Osteoblast (primary cell): Measurements from ENCODE around the gene PRUNE1. TPM values are rescaled to one million over a fixed set of nuclear protein-coding genes. Genes with fewer than 3 reads are reported as not detected.

Experiments
- DNase-seq: peaks from one replicate; pipeline ENCODE4 v3.0.0; 2011; ENCODE audit warnings: low spot score, mixed read lengths; ENCODE audit not compliant: insufficient read length; ENCODE audit errors: missing footprints
- H2AFZ ChIP-seq: 2 replicates; pipeline ENCODE4 v1.6.0; 2011; ENCODE audit warnings: mild to moderate bottlenecking, low read length
- H3K27ac ChIP-seq: 2 replicates; pipeline ENCODE4 v1.5.1; 2011; ENCODE audit warnings: mild to moderate bottlenecking, low read depth, low read length, moderate library complexity
- H3K27me3 ChIP-seq: 2 replicates; pipeline ENCODE4 v1.6.0; 2012; ENCODE audit warnings: mild to moderate bottlenecking, control low read depth, inconsistent platforms, low read length, moderate library complexity; ENCODE audit not compliant: insufficient read depth
- H3K36me3 ChIP-seq: 2 replicates; pipeline ENCODE4 v1.5.1; 2011; ENCODE audit warnings: mild to moderate bottlenecking, low read length, control low read depth, moderate library complexity; ENCODE audit not compliant: insufficient read depth
- H3K4me1 ChIP-seq: 2 replicates; pipeline ENCODE4 v1.5.1; 2011; ENCODE audit warnings: mild to moderate bottlenecking, low read length, control low read depth, moderate library complexity; ENCODE audit not compliant: insufficient read depth
- H3K4me2 ChIP-seq: 2 replicates; pipeline ENCODE4 v1.6.0; 2011; ENCODE audit warnings: mild to moderate bottlenecking, low read length; ENCODE audit not compliant: insufficient read depth
- H3K4me3 ChIP-seq: fragments of 200-600 bp; sonication (generic); 3 replicates; pipeline ENCODE4 v1.5.1; 2012; ENCODE audit warnings: mild to moderate bottlenecking, low read length, inconsistent platforms; ENCODE audit not compliant: insufficient read depth
- H3K79me2 ChIP-seq: 2 replicates; pipeline ENCODE4 v1.6.0; 2012; ENCODE audit warnings: mild to moderate bottlenecking, low read length, control low read depth, inconsistent platforms; ENCODE audit not compliant: insufficient read depth
- H3K9me3 ChIP-seq: 2 replicates; pipeline ENCODE4 v1.5.1; 2011; ENCODE audit warnings: low read depth, low read length, control low read depth
- H4K20me1 ChIP-seq: 2 replicates; pipeline ENCODE4 v1.6.0; 2012; ENCODE audit warnings: mild to moderate bottlenecking, low read length, control low read depth; ENCODE audit not compliant: insufficient read depth
- CTCF ChIP-seq: IDR thresholded peaks from 2 replicates; pipeline ENCODE4 v1.5.1; 2011; ENCODE audit warnings: mild to moderate bottlenecking, low read depth, low read length, moderate library complexity; ENCODE audit errors: extremely low read depth
- total RNA-seq: library from RNA; depleted of rRNA; stranded (reverse); fragments of >200 nt; gene quantifications from 2 replicates; pipeline ENCODE4 v1.2.3, GENCODE V29; 2012

Gene PRUNE1
- total RNA-seq, 1 donor, result 11.6 TPM

DNA sequence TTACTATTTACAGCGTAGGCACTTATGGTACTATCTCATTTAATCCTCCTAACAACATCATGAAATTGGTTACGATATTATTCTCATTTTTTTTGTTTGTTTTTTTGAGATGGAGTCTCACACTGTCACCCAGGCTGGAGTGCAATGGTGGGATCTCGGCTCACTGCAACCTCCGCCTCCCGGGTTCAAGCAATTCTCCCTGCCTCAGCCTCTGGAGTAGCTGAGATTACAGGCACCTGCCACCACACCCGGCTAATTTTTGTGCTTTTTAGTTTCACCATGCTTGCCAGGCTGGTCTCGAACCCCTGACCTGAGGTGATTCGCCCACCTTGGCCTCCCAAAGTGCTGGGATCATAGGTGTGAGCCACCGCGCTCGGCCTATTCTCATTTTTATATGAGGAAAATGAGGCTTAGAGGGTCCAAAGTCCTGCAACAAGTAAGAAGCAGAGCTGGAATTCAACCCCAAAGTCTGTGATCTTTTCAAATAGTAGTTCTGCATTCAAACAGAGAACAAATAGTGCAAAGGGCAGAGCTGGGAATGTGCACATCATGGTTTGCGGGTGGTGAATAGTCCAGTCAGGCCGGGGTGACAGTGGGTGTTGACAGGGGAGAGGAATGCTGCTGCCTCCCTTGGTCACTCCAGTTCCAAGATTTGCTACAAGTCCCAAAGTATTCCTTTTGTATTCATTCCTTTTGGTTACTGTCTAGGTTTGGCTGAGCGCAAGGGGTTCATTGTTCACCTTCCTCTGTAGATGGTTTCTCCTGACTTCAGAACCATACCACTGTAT is 4.6 kb downstream of the PRUNE1 start:
- H3K4me1 ChIP-seq, result peaks cover 24% of the 10 kb centered on the region

GRCh38 chr1:151013518-151013917 is 5.3 kb downstream of the PRUNE1 start:
- H3K27ac ChIP-seq, result peak overlapping the region; percentile 7
- H3K4me1 ChIP-seq, result peaks cover 22% of the 10 kb centered on the region
- H3K9me3 ChIP-seq, result no peaks in the 10 kb centered on the region
- no peak for TF ChIP-seq CTCF
- H3K4me2 ChIP-seq, result no peak overlapping the region
- peaks cover 12% of the 10 kb centered on the region for H3K79me2 ChIP-seq
- H3K27me3 ChIP-seq, result no peaks in the 10 kb centered on the region
- peak; percentile 66 for DNase-seq
- H3K4me3 ChIP-seq, result no peak overlapping the region
- no peak overlapping the region for H2AFZ ChIP-seq
- H4K20me1 ChIP-seq, result no peaks in the 10 kb centered on the region
- peaks cover 7% of the 10 kb centered on the region for H3K36me3 ChIP-seq

More for the DNA sequence above, 4.6 kb downstream of the PRUNE1 start:
- Histone ChIP-seq H4K20me1 (no peaks in the 10 kb centered on the region), H3K27ac (no peak overlapping the region), H3K36me3 (peaks cover under 1% of the 10 kb centered on the region), H3K79me2 (peaks cover 14% of the 10 kb centered on the region), H3K27me3 (no peaks in the 10 kb centered on the region), H2AFZ (no peak overlapping the region), H3K4me2 (no peak overlapping the region), H3K9me3 (no peaks in the 10 kb centered on the region), H3K4me3 (no peak overlapping the region)
- no peak for DNase-seq
- TF ChIP-seq CTCF, result no peak

DNA sequence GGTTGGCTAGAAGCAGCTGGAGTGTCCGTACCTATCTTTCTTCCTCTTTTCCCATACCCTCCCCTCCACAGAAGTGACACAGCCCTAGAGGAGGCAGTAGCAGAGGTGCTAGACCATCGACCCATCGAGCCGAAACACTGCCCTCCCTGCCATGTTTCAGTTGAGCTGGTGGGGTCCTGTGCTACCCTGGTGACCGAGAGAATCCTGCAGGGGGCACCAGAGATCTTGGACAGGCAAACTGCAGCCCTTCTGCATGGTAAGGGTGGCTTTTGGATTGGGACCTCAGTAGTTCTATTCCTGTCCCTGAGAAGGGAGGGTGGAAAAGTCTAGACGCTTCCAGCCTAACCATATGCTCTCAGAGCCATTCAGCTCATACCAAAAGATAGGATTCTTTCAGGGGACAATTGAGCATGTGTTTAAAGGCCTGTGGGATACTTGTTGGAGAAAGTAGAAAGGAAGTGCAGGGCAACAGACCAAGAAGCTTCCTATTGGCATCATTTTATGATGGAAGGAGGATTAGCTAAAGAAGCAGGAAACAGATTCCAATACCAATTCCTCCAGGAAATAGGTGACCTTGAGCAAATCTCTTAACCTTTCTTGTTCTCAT is 16.4 kb downstream of the PRUNE1 start:
- Histone ChIP-seq H3K4me1 (no peaks in the 10 kb centered on the region), H3K4me2 (no peak overlapping the region), H3K27ac (no peak overlapping the region), H2AFZ (no peak overlapping the region), H3K79me2 (no peaks in the 10 kb centered on the region), H3K36me3 (peaks cover 28% of the 10 kb centered on the region), H3K27me3 (no peaks in the 10 kb centered on the region), H3K4me3 (no peak overlapping the region), H4K20me1 (no peaks in the 10 kb centered on the region), H3K9me3 (no peaks in the 10 kb centered on the region)
- peak; percentile 81 for TF ChIP-seq CTCF
- peak; percentile 88 for DNase-seq

- Histone ChIP-seq H3K79me2 (no peaks in the 10 kb centered on the region), H3K27me3 (no peaks in the 10 kb centered on the region), H3K4me1 (no peaks in the 10 kb centered on the region), H3K4me3 (no peak overlapping the region), H3K27ac (no peak overlapping the region), H3K36me3 (peaks cover 36% of the 10 kb centered on the region), H3K9me3 (no peaks in the 10 kb centered on the region), H4K20me1 (no peaks in the 10 kb centered on the region), H2AFZ (no peak overlapping the region), H3K4me2 (no peak overlapping the region)
- DNase-seq, result no peak
- no peak for TF ChIP-seq CTCF
These were observed 18.2 kb downstream of the PRUNE1 start for GRCh38 chr1:151026460-151026859.
